GM19455 (cell line): ENCODE measurements around the gene ACVR1.
"Not testable (repeated sequence)": the region's sequence is repeated elsewhere in the genome, so short reads cannot be mapped to it uniquely, and the experiment has no call there.

Experiments used
- ATAC-seq: cut with Tn5 transposase; IDR thresholded peaks from one replicate; pipeline ENCODE4 v1.9.1; 2021; ENCODE audit not compliant: unreplicated experiment

ACVR1 gene

DNA sequence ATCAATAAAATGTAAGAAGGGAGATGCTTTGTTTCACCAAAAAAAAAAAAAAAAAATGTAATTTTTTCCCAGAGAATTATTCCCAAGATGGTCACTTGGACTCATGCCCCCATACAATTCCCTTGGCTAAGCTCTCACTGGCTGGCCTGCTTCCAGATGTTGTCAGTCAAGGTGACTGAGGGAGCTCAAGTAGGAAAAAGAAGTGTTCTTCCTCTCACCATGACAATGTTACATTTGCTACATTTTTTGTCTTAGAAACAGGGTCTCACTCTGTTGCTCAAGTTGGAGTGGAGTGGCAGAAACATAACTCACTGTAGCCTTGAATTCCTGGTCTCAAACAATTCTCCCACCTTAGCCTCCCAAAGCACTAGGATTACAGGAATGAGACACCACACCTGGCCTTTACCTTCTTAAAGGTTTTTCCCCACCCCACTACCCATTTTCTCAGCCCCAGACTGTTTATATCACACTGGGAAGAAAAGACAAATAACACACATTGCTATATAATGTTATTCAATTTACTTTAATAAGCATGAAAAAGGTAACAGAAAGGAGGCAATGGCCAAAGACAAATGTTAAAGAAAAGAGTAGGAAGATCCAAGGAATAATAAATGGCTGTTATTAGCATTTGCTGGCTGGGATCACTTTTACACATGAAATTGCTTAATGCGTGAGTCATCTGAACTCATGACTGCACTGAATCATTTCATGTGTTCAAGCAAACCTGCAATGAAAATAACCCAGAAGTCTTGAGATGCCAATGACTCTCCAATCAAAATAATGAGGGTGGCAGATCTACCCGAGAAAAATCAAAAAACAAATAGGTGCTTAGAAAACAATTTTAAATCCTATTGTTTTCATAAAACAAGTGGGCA, 45.2 kb downstream of the ACVR1 start:
- ATAC-seq: no peak

DNA sequence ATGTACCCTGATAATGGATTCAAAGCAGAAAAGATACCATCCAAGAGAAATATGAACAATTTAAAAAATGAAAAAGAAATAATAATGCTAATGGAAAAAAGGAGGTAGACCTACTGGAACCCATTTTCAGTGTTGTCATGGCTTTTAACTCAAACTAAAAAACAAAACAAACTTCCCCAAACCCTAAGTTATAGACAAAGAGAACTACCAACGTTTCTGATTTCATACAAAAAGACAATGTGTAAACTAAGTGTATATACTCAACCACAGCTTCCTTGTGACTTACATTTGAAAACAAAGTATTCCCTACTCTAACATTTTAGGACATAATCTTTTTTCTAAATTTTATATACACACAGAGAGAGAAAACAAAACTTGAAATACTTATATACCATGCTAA, 45.9 kb downstream of the ACVR1 start:
- no peak for ATAC-seq

DNA sequence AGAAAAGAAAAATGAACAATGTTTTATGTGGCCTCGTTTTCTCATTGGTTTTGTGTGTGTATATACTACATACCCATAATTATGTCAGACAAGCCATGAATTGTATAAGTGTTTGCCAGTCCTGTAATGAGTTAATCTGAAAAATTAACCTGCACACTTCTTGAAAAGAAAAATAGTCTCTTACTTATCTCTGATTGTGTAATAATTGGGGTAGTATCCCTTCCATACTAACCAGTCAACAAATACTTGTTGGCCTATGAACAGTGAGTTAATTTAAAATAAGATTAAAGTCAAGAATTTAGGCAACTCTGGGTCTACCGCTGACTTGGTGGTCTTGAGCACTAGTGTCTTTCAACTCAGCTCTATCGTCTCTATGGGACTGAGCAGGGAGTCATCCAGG, 48.8 kb downstream of the ACVR1 start:
- ATAC-seq: no peak

DNA sequence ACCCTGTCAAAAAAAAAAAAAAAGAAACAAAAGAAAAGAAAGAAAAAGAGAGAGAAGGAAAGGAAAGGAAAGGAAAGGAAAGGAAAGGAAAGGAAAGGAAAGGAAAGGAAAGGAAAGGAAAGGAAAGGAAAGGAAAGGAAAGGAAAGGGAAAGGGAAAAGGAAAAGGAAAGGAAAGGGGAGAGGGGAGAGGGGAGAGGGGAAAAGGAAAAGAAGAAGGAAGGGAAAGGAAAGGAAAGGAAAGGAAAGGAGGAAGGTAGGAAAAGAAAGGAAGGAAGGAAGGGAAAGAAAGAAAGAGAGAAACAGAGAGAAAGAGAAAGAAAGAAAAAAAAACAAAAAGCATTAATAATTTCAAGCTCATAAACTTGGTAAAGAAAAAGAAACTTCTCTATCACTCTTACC, 49.5 kb downstream of the ACVR1 start:
- not testable (repeated sequence) for ATAC-seq

DNA sequence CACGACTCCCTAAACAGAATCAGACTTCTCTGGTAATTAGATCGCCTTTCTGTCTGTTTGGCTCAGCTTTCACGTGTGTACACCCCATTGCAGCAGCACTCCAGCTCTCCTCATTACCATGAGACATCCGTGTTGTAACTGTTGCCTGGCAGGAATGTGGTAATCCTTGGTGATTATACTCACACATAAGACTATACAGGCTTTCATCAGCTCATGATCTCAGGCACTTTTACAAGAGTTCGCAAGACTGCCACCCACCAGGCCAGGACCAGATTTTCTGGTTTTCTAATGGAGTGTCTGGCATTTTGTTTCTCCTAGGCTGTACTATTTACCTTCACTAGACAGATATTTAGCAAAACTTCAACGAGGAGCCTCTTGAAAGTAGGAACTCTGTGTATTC, 50.2 kb downstream of the ACVR1 start:
- ATAC-seq: no peak

DNA sequence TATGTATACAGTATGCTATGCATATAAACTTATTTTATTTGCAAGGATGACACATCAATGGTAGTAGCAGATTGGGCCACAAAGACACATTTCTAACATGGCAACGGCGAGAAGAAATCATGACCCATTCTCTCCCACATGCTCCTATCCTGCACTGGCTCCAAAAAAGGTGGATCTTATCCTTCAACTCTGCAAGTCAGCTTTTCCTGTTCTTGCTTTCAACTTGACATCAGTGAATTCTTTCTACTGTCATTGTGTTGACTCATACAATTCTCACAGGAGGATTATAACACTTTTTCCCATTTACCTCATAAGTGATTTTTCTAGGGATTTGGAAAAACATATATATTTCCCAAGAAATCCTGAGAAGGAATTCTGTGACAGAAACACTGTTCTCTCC, 53.1 kb downstream of the ACVR1 start:
- no peak for ATAC-seq

DNA sequence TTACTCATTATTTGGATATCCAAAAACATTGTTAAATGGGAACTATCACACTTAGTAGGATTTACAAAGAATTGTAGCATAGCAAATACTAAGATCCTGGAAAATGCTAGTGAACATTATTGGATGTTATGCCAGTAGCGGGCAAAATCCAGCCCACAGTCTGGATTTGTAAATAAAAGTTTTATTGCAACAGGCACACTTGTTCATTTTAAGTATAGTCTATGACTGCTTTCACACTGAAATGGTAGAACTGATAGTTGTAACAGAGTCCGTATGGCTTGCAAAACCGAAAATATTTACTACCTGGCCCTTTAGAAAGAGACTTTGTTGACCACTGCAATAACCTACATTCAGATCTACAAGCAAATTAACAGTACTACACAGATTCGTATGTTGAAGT, 53.6 kb downstream of the ACVR1 start:
- no peak for ATAC-seq

DNA sequence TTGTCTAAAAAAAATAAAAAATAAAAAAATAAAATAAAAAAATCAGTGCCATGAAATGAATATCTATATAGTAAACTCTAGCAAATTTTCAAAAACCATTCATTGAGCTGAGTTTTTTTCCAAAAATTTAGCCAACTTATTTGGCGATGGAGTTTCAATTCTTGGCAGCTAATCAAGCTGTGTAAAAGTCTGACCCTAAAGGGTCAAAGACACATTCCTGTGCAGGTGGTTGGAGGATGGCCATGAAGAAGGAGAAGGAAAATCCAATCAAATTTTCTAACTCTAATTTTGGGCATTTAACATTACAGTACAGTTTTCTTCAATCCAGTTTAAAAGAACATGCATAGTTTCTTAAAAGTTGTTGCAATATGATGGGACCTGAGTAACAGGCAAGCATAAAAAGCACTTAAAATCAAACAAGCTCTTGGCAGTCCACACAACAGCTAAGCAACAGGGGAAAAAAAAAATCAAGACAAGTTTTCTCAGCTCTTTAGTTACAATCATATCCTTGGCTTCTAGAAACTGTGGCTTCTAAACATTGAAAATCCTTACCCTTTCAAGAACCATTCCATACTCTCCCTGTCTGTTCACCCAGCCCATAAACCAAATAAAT, 54.5 kb downstream of the ACVR1 start:
- ATAC-seq: no peak

DNA sequence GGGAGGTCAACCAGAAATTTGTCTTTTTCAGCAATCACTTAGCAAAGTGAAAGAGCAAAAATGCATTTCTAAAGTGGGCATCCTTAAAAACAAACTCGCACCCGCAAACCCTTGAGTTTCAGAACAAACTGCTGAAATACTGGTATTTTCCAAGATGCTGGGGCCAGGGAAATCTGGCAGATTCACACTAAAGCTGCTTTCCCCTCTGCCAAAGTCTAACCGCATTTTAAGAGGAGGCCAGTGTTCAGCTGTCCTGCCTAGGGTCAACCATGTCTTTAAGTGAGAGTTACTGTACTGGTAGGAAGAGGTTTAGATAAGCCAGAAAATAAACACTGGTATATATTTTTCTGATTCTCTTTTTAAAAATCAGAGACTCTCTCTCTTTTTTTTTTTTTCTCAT, 55.9 kb downstream of the ACVR1 start:
- no peak for ATAC-seq

DNA sequence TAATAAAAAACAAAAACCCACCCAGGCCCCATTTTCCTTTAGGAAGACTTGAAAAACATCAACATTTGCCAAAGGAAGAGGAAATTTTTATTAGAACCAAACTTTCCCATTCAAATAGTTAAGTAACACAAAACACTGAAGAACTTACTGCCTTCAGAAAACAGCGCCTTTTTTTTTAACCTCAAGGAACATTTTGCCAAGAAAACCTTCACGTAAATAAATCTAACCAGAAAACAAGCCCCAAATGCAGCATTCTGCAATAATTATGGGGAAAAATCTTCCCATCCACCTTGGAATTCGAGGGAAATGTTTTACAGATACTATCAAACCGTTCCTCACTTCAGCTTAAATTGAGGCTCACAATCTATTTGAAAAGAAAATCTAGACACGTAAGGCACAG, 56.4 kb downstream of the ACVR1 start:
- no peak for ATAC-seq

DNA sequence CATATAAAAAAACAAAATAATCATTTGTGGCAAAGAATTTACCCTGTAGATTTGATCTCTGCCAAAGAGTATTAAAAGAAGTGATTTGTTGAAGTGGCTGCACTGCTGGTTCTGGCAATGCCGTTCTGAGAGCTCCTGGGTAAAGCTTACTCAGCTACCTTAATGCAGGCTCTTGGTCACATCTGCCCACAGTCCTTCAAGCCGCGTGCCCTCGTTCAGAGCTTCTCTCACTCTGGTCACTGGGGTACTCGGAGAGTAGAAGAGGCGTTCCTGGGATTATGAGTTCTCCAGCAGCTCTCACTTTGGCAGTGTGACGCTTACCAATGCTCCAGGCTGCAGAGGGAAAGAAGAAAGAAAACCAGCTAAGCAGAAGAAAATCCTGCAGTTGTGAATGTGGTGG, 57.9 kb downstream of the ACVR1 start:
- no peak for ATAC-seq

DNA sequence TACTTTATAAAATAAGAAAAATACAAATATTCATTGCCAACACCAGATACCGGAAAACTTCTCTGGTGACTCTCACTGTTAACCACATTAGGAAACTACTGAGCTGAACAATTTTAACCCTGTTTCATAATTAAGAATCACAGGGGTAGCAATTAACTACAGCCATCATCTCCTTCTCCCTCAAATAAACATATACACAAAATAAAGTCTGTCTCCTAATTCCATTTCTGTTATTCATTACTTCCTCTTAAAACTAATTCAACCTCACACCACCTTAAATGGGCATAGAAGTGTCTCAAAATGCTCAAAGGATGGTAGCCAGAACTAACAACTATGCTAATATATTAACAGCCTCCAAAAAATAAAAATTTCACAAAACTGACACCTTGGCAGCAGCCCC, 60.7 kb downstream of the ACVR1 start:
- ATAC-seq: no peak

DNA sequence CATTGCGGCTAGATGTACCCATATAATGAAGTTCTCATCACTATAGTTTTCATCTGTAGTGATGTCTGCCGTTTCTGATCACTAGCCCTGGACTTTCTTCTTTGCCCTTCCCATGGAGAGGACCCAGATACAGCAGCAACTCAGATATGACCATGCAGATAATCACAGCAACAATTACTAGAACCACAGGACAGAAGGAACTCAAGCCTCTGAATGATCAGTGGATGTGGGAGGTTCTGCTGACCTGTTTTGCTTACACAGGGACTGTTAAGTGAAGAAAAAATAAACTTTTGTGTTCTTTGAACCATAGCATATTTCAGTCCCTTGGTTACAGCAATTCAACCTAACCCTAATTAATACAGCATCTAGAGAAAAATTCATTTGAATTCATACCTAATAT, 62.7 kb downstream of the ACVR1 start:
- ATAC-seq: no peak

DNA sequence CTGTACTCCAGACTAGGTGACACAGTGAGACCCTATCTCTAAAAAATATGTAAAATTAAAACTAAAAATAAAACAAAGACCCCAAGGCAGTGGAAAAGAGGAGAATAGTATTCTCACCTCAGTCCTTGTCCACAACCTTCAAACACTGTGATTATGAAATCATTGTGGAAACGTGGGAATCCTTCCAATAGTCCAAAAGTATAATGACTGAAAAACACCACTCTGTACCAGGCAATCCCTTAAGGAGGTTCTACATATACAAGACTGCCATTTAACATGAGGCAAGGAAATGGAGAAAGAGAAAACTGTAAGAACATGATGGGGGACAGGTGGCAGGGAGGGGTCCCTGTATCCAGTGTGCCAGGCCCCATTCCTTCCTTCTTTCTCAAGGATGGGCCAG, 66.1 kb downstream of the ACVR1 start:
- ATAC-seq: no peak

DNA sequence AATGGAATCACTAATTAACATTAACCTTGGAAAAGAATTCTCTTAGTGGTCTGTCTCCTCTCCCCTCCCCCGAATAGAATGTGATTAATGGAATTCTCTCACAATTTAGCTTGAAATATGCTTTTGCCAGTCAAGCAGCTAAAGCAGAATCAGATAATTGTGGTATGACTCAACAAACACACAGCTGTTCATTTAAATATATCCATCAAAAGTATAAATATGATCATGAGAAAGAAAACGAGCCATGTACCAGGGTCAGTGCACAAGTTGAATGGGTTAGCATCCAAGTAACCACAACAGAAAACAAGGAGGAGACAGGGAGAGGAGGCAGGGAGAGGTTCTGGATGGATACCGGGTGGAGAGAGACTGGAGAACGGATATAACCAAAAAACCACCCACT, 66.9 kb downstream of the ACVR1 start:
- no peak for ATAC-seq

DNA sequence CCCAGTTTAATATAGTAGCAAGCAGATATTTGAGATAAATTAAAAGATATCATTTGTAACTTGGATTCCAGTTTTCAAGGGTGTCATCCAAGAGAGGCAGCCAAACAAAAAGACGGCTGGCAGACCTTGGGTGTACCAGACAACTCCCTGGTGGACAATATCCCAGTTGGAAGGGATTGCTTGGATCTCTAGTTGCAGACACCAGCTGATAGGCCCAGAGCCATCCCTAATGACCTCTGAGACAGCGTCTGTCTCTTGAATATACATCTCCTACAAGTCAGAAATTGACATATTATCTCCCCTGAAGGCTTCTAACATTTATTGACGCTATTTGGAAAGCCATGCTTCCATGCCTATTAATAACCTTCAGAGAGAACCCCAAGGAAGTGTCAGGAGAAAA, 67.7 kb downstream of the ACVR1 start:
- ATAC-seq: no peak

DNA sequence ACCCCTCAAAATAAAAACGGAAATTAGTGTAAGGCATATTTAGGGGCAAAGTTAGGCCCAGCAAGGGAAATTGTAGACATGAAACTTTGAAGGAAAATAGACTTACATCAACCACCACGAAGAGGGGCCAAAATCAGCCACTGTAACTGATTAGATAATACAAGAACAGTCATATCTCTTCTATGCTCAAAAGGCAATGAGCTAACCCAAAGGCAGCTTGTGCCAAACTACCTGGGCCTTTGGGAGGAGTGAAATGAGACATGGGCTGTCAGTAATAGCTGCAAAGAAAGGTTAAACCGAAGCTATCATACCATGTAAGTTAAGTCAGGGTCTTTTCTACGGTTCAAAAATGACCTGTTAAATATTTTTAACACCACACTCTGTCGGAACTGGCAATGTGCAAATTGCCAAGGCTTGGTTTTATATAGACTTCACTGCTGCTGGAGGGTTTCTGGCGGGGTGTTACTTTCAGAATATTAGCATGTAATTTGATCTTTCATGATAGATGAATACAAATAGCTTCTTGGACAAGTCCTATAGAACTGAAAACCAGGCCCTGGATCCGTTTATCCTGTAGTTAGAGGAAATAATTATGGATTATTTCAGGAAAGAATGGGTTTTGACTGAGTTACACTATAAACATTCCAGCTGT, 69.6 kb downstream of the ACVR1 start:
- no peak for ATAC-seq

DNA sequence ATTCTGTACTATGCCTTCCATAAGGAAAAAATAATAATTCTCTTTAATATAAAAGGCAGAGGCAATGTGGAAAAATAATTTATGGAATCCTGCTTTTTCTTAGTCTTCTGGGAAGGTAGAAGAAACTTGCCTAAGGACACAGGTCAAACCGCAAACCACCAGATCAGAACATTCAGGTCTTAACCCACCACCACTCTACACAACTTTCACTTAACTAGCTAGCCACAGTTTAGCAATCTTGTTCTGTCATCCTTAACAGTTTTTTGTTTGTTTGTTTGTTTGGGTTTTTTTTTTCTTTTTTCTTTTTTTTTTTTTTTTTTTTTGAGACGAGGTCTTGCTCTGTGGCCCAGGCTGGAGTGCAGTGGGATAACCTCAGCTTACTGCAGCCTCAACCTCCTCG, 70.6 kb downstream of the ACVR1 start:
- ATAC-seq: no peak

DNA sequence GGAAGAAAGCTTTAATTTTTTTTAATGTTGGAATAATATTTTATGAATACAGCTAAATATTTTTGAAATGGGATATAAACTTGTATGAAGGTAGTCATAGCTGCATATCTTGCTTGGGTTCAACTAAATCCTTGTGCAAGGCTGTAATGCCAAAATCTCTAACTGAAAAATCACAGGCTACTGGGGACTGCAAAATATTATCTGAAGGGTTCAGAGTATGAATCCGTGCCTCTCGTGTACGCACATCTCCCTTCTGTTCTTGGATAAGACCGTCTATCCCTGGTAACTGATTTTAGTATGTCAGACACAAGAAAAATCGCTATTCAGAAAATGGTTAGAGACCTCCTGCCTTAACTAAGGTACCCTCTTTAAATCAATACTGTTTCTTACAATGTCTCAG, 71.8 kb downstream of the ACVR1 start:
- ATAC-seq: no peak

DNA sequence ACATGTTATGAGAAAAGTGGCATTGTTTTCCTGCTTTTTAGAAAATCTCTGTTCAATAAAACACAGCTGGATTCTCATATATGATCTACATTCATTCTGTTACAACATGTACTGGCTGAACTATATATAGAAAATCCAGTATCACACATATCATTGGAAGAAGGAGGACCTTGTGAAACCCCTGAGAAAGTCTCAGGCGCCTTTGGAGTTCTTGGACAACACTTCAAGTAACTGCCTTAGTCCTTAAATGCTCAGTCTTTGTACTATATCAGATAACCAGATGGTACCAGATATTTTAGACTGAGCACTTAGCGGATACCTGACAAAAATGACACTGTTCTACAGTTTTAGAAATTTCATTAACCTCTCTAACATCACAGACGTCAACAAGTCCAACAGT, 72.2 kb downstream of the ACVR1 start:
- ATAC-seq: no peak

DNA sequence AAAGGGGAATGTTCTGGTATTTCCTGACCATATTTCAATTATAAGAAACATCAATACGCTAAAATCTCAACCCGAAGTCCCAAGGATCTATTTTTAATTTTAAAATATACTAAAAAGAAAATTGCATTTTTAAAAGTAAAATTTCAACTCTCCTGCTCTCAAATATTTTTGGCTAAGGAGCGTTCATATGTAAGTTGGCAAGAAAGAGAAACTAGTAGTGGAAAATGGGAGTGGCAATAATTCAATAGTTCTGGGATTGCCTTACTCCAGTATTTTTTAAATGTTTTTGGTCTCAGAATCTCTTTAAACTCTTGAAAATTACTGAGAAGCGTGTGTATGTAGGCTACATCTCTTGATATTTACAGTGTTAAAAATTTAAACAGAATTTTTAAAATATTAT, 72.7 kb downstream of the ACVR1 start:
- no peak for ATAC-seq

DNA sequence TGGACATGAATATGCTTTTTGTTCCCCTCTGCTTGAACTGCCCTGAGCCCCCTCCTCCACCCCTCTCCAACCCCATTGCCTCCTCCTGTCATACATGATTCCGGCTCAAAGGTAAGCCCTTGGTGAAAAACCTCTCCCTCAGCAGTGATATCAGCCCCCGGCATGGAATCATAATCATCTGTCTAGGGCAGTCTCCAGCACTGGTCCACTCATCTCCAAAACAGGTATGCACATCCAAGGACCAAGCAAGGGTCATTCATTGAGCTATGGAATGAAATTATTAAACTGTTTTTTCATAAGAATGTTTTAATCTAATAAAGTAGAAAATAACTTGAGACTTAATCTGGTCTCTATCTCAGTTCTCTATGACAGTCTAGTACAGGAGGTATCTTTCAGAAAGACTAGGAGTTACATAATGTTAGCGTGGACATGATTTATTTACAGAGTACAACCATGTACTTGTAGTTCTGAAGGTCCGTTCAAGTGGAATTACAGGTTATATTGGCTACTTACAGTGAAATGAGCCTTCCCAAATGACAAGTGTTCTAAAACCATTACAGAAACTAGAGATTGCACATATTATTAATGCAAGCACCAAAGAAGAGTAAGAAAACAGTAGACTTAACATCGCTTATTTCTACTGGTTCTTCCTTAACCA, 75.2 kb downstream of the ACVR1 start:
- ATAC-seq: no peak
